Measurements from ENCODE around the gene CGB8. TPM values are rescaled to one million over a fixed set of nuclear protein-coding genes. Genes with fewer than 3 reads are reported as not detected.

The CGB8 gene
- total and polyA plus RNA-seq, 2 of the 4 experiments (the other 2 are of a cell fraction) = 0.48 TPM; not detected in 1

DNA sequence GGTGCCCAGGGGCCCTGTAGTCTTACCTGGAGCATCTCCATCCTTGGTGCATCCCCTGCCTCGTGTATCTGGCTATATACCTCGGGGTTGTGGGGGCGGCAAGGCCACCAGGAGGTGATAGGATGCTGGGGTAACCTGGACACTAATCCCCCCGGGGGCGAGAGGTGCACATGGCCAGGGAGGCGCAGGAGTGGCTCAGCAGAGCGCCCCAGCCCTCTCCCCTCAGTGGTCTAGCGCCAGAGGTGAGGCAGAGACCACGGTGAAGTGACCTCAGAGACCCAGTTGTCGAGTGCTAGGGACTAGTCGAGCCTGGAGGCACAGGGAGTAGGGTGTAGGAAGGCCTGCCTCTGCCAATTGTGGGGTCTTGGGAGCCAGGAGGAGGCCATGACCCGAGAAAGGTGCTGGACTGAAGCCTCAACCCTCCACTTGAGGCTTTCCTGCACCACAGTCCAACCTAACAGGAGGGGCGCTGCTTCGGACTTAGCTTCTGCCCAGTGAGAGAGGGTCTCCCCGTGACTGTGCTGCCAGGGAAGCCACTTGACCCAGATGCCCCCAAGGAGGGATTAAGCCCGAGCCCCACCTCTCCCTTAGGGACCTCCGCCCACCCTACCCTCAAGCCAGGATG lies 31.8 kb downstream of the CGB8 start, which contains the start of gene LHB (continued):
- no peak for TF ChIP-seq CEBPB (IDR thresholded peaks at IDR 0.05; ENCODE audit: low read depth, low read length)

DNA sequence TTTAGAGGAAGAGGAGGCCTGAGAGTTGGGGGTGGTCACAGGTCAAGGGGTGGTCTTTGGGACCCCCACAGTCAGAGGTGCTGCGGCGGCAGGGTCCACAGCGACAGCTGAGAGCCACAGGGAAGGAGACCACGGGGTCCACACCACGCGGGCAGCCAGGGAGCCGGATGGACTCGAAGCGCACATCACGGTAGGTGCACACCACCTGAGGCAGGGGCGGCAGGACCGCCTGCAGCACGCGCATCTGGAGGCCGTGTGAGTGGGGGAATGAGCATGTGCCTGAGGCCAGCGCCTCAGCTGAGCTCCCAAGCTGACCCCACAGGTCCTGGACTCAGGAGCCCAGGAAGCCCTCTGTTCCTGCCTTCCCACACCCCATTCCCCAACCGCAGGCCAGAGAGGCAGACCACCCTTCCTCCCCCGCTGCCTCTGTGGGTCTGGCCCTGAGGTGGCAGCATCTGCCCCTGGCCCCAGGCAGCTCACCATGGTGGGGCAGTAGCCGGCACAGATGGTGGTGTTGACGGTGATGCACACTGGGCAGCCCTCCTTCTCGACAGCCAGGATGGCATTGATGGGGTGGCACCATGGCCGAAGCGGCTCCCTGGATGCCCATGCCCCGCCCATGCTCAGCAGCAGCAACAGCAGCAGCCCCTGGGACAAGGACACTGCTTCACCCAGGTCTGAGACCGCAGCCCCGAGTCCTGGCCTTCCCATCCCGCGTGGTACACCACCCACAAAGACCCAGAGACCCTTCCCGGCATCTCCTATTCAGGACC lies 32.7 kb downstream of the CGB8 start:
- Histone ChIP-seq H3K27ac (ENCODE audit: insufficient read depth, low read length) (no peak overlapping the region), H2BK15ac (ENCODE audit: low read depth, low read length) (no peak overlapping the region), H3K4me2 (ENCODE audit: low read depth, low read length) (no peak overlapping the region), H3K18ac (ENCODE audit: low read depth, low read length) (no peak overlapping the region), H2AFZ (replicated peaks; ENCODE audit: low read length, poor library complexity) (no peak overlapping the region), H4K8ac (ENCODE audit: low read depth in 2 of 2, low read length in 2 of 2) (no peak overlapping the region), H3K9ac (ENCODE audit: low read depth, low read length) (no peak overlapping the region), H3K4ac (ENCODE audit: low read depth, low read length) (no peak overlapping the region), H2AK9ac (replicated peaks; ENCODE audit: low read depth, low read length, poor library complexity) (no peak overlapping the region), H4K5ac (ENCODE audit: low read depth, low read length) (no peak overlapping the region), H2AK5ac (ENCODE audit: low read depth, low read length) (no peak overlapping the region), H3K9me1 (ENCODE audit: insufficient read depth, low read length) (0 out of 2 replicates have a peak, but pooled peaks cover 3% of the 10 kb centered on the region), H3K14ac (replicated peaks; ENCODE audit: low read depth, low read length) (no peak overlapping the region), H4K91ac (ENCODE audit: insufficient read depth, low read depth, low read length) (no peak overlapping the region), H3K56ac (ENCODE audit: extremely low read depth, insufficient read depth, low read length) (no peak overlapping the region), H3K4me1 (ENCODE audit: control insufficient read depth, insufficient read depth, low read length) (peaks cover 5% of the 10 kb centered on the region; the same call in 1 of the 2 replicates), H4K20me1 (ENCODE audit: insufficient read depth, low read length) (no peaks in the 10 kb centered on the region; the same call in 1 of the 2 replicates), H3K36me3 (ENCODE audit: control insufficient read depth, insufficient read depth, low read length) (peaks cover 38% of the 10 kb centered on the region), H2BK120ac (ENCODE audit: low read depth, low read length) (no peak overlapping the region), H3K23ac (ENCODE audit: low read depth, low read length) (no peak overlapping the region), H2BK5ac (ENCODE audit: low read depth, low read length, poor library complexity, severe bottlenecking) (no peak overlapping the region), H3K9me3 (ENCODE audit: control insufficient read depth, insufficient read depth, low read length) (no peaks in the 10 kb centered on the region), H3K27me3 (ENCODE audit: control insufficient read depth, insufficient read depth, low read length) (peaks cover 2% of the 10 kb centered on the region; the same call in 1 of the 2 replicates), H3K4me3 (ENCODE audit: insufficient read depth, low read depth, low read length) (no peak overlapping the region), H3K79me1 (ENCODE audit: low read depth in 1 of 2, low read length in 2 of 2) (peaks cover 0 to 3% of the 10 kb centered on the region in 2 experiments; a peak in 1 of 4 replicates), H2BK20ac (ENCODE audit: low read depth, low read length) (no peak overlapping the region)
- in situ Hi-C loops (cut with MboI; ENCODE audit: low sequenced_read_pairs) = no loop called here
- intact Hi-C loops (cut with micrococcal nuclease) = no loop called here
- 97% methylated on average over 12 of the region's 29 CpGs; no CpG with 5 or more reads in 1 of the 2 experiments for WGBS, 2 experiments (ENCODE audit: extremely low coverage in 2 of 2, insufficient read length in 1 of 2)
- no TSS peak for BruUV-seq (replicated peaks)
- ChIA-PET POLR2A (ENCODE audit: unreplicated experiment) (no interaction called here), CTCF (no interaction called here)
- DNase-seq = no peak
- no peak for ATAC-seq (ENCODE audit: low read depth)
- dilution Hi-C loops (cut with HindIII; ENCODE audit: low sequenced_read_pairs, unreplicated experiment) = no loop called here
- no peak for TF ChIP-seq SMC3 (IDR thresholded peaks at IDR 0.05; ENCODE audit: low read depth, low read length)
- no peak for TF ChIP-seq MAZ (IDR thresholded peaks at IDR 0.05; ENCODE audit: borderline replicate concordance, low read depth, low read length)
- TF ChIP-seq, protein P1, sequence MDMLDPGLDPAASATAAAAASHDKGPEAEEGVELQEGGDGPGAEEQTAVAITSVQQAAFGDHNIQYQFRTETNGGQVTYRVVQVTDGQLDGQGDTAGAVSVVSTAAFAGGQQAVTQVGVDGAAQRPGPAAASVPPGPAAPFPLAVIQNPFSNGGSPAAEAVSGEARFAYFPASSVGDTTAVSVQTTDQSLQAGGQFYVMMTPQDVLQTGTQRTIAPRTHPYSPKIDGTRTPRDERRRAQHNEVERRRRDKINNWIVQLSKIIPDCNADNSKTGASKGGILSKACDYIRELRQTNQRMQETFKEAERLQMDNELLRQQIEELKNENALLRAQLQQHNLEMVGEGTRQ (IDR thresholded peaks at IDR 0.05; ENCODE audit: low read depth, low read length) = no peak
- TF ChIP-seq MAFK (IDR thresholded peaks at IDR 0.05; ENCODE audit: low read depth, low read length) = no peak
- TF ChIP-seq MXI1 (IDR thresholded peaks at IDR 0.05; ENCODE audit: borderline replicate concordance, low read depth, low read length) = no peak
- TF ChIP-seq RFX5 (IDR thresholded peaks at IDR 0.05; ENCODE audit: low read depth, low read length) = no peak
- no peak for TF ChIP-seq CHD1 (IDR thresholded peaks at IDR 0.05; ENCODE audit: low read depth, low read length)
- TF ChIP-seq BHLHE40 (IDR thresholded peaks at IDR 0.05; ENCODE audit: low read depth, low read length) = no peak
- no peak for TF ChIP-seq RCOR1 (IDR thresholded peaks at IDR 0.05; ENCODE audit: insufficient replicate concordance, low read length)
- TF ChIP-seq, protein P2, sequence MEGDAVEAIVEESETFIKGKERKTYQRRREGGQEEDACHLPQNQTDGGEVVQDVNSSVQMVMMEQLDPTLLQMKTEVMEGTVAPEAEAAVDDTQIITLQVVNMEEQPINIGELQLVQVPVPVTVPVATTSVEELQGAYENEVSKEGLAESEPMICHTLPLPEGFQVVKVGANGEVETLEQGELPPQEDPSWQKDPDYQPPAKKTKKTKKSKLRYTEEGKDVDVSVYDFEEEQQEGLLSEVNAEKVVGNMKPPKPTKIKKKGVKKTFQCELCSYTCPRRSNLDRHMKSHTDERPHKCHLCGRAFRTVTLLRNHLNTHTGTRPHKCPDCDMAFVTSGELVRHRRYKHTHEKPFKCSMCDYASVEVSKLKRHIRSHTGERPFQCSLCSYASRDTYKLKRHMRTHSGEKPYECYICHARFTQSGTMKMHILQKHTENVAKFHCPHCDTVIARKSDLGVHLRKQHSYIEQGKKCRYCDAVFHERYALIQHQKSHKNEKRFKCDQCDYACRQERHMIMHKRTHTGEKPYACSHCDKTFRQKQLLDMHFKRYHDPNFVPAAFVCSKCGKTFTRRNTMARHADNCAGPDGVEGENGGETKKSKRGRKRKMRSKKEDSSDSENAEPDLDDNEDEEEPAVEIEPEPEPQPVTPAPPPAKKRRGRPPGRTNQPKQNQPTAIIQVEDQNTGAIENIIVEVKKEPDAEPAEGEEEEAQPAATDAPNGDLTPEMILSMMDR (conservative IDR thresholded peaks at IDR 0.05; ENCODE audit: low read depth, low read length) = no peak
- TF ChIP-seq POLR2A (IDR thresholded peaks at IDR 0.05; ENCODE audit: low read depth, low read length) = no peak

All from IMR-90 (cell line).